NT2/D1 (cell line): Measurements from ENCODE around the gene GDI2.
"Not testable (repeated sequence)": the region's sequence is repeated elsewhere in the genome, so short reads cannot be mapped to it uniquely, and the experiment has no call there.

ENCODE experiments used
- DNase-seq: peaks from one replicate; pipeline ENCODE4 v3.0.0-alpha.2; 2011; ENCODE audit warnings: low read depth, low spot score
- H3K27me3 ChIP-seq: 2 replicates; pipeline ENCODE4 v1.6.0; 2011; ENCODE audit warnings: mild to moderate bottlenecking; ENCODE audit not compliant: insufficient read length, insufficient read depth
- H3K36me3 ChIP-seq: 2 replicates; pipeline ENCODE4 v1.6.1; 2011; ENCODE audit warnings: mild to moderate bottlenecking, low read length, mixed read lengths; ENCODE audit not compliant: insufficient read depth, insufficient read length
- H3K4me1 ChIP-seq: 2 replicates; pipeline ENCODE4 v1.5.1; 2011; ENCODE audit not compliant: insufficient read depth, insufficient read length
- H3K4me3 ChIP-seq: 2 replicates; pipeline ENCODE4 v1.5.1; 2011; ENCODE audit warnings: low read depth; ENCODE audit not compliant: insufficient read length
- H3K9ac ChIP-seq: 2 replicates; pipeline ENCODE4 v1.6.0; 2011; ENCODE audit warnings: low read depth; ENCODE audit not compliant: insufficient read length
- H3K9me3 ChIP-seq: 2 replicates; pipeline ENCODE4 v1.5.1; 2011; ENCODE audit warnings: mild to moderate bottlenecking, low read length; ENCODE audit not compliant: insufficient read depth
- SUZ12 ChIP-seq: IDR thresholded peaks from 2 replicates; pipeline ENCODE4 v1.6.1; 2011; ENCODE audit not compliant: insufficient read length, insufficient read depth; ENCODE audit errors: extremely low read depth
- YY1 ChIP-seq: IDR thresholded peaks from 2 replicates; pipeline ENCODE4 v1.6.1; 2011; ENCODE audit not compliant: insufficient read length, insufficient read depth
- ZNF274 ChIP-seq: IDR thresholded peaks from 2 replicates; pipeline ENCODE4 v1.6.1; 2011; ENCODE audit warnings: mild to moderate bottlenecking, low read depth, low read length

Gene GDI2

DNA sequence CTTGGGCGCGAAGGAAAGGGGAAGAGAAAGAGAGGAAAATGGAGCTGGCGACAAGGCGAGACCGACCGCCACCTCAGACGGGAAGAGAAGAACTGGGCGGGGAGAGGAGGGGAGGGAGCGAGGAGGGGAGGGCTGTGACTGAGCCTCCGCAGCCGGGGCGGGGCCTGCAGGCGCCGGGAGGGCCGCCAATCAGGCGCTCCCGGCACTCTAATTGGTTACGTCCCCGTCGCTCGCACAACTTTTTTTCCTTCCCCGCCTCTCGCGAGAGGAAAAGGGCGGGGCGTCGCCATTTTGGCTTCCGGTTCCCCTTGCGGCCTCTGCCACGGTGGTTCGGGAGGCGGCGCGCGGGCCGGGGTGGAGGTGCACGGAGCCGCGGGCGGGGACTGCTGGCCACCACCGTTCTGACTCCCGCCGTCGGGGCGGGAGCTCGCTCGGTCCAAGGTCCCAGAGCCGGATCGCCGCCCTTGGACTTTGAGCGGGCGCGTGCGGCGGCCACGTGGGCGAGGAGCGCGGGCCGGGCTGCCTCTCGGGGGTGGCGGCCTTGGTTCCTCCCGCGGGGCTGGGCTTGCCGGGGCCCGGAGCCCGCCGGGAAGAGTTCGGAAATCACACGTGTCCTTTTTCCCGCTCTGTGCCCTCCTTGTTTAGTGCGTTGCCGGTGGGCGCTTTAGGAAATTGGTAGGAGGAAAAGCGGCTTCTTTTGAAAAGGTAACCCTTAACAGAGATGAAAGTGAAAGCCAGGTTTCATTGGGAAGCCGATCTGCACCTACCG lies at the start of gene GDI2:
GDI2 (minus strand) TSS at position 94 of the 769 bp plus-strand sequence. CDS start 176 bp downstream, outside the sequence.
- Histone ChIP-seq H3K27me3 (no peaks in the 10 kb centered on the region), H3K9ac (peak within 1 kb of the TSS; percentile 95), H3K4me1 (no peaks in the 10 kb centered on the region), H3K4me3 (peak within 1 kb of the TSS; percentile 82), H3K9me3 (no peaks in the 10 kb centered on the region), H3K36me3 (peaks cover 16% of the 10 kb centered on the region)
- peak; percentile 83 for DNase-seq
- TF ChIP-seq YY1 (peak; percentile 52), SUZ12 (no peak), ZNF274 (no peak)

DNA sequence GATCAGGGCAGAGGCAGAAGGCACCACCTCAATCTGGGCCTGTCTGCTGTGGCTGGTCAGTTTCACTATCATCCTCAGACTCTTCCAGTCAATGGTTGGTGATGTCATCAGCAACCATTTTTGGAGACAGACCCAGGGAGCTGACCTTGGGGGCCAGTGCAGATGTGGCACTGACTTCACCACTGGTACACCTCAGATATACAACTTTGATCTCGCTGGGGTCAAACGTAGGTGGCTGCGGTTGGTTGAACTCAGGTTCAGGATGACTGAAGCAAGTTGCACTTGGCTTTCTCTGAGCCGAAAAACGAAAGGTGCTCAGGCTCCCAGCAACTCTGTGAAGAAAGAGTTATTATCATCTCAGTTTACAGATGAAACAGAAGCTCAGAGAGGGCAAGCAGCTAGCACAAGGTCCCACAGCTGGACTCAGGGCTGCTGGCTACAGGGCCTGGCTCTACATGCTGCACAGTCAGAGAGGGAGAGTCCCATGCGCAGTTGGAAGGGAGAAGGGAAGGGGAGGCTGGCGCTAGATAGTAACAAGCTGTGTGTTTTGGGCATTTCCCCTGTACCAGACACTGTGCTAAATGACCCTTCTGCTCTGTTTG lies 49.2 kb upstream of the GDI2 start:
- H3K4me1 ChIP-seq, result no peaks in the 10 kb centered on the region
- no peaks in the 10 kb centered on the region for H3K27me3 ChIP-seq
- no peak overlapping the region for H3K9ac ChIP-seq
- no peaks in the 10 kb centered on the region; the same call in 1 of the 2 replicates for H3K9me3 ChIP-seq
- peaks cover 7% of the 10 kb centered on the region for H3K36me3 ChIP-seq
- no peak overlapping the region for H3K4me3 ChIP-seq
- no peak for DNase-seq
- TF ChIP-seq ZNF274 (no peak), YY1 (no peak), SUZ12 (no peak)

DNA sequence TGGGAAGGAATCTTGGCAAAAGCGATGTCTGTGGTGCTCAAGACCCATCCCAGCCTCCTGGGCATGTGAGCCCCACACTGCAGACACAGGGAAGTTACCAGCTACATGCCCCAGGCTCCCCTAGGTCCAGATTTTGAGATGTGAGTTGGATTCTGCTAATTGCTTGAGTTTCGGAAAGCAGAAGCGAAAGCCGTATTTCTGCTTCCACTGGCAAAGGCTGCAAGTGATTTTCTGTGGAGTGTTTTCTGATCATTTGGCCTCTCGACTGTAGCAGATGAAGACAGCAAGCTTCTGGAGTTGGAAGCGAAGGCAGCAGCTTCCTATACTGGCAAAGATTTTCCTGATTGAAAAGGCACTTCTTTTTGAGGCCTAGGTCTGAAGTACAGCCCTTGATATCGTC lies 46.8 kb upstream of the GDI2 start:
- no peaks in the 10 kb centered on the region for H3K4me1 ChIP-seq
- H3K4me3 ChIP-seq, result no peak overlapping the region
- H3K27me3 ChIP-seq, result no peaks in the 10 kb centered on the region
- H3K36me3 ChIP-seq, result peaks cover 7% of the 10 kb centered on the region
- no peaks in the 10 kb centered on the region; the same call in 1 of the 2 replicates for H3K9me3 ChIP-seq
- TF ChIP-seq SUZ12 (no peak), ZNF274 (no peak), YY1 (no peak)
- DNase-seq, result no peak
- H3K9ac ChIP-seq, result no peak overlapping the region

DNA sequence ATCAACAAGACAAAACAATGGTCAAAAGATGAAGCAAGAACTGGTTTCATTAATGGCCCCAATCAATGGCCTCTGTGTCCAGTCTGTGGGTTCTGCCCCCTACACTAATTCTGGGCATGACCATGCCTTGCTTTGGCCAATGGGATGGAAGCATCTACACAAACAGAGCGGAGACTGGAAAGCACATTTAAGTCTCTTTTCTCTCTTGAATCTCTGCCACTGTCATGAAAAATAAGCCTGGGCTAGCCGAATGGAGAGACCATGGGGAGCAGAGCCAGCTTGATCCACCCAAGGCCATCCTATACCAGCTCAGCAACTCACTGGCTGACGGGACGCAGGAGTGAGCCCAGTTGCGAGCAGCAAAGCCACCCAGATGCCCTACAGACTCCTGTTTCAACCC lies 45.6 kb upstream of the GDI2 start:
- no peaks in the 10 kb centered on the region for H3K27me3 ChIP-seq
- H3K9me3 ChIP-seq, result no peaks in the 10 kb centered on the region; the same call in 1 of the 2 replicates
- no peaks in the 10 kb centered on the region for H3K4me1 ChIP-seq
- TF ChIP-seq SUZ12, result no peak
- TF ChIP-seq YY1, result no peak
- no peak for TF ChIP-seq ZNF274
- no peak overlapping the region for H3K4me3 ChIP-seq
- no peak overlapping the region for H3K9ac ChIP-seq
- H3K36me3 ChIP-seq, result peaks cover 7% of the 10 kb centered on the region
- DNase-seq, result no peak

DNA sequence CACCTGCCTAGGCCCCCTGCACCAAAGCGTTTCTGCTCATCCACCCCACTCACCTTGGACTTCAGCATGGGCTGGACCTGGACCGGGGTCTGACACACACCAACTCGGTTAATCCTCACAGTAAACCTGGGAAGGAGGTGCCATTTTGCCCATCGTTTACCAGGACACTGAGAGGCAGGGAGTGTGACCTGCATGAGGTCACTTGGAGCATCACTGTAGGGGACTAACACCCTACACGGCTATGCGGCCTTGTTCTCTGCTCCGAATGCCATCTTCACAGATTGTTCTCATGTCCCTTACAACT lies 43.4 kb upstream of the GDI2 start:
- Histone ChIP-seq H3K27me3 (no peaks in the 10 kb centered on the region), H3K4me1 (no peaks in the 10 kb centered on the region), H3K4me3 (no peak overlapping the region), H3K9me3 (no peaks in the 10 kb centered on the region), H3K36me3 (no peaks in the 10 kb centered on the region), H3K9ac (no peak overlapping the region)
- TF ChIP-seq YY1 (no peak), ZNF274 (no peak), SUZ12 (no peak)
- DNase-seq, result no peak

DNA sequence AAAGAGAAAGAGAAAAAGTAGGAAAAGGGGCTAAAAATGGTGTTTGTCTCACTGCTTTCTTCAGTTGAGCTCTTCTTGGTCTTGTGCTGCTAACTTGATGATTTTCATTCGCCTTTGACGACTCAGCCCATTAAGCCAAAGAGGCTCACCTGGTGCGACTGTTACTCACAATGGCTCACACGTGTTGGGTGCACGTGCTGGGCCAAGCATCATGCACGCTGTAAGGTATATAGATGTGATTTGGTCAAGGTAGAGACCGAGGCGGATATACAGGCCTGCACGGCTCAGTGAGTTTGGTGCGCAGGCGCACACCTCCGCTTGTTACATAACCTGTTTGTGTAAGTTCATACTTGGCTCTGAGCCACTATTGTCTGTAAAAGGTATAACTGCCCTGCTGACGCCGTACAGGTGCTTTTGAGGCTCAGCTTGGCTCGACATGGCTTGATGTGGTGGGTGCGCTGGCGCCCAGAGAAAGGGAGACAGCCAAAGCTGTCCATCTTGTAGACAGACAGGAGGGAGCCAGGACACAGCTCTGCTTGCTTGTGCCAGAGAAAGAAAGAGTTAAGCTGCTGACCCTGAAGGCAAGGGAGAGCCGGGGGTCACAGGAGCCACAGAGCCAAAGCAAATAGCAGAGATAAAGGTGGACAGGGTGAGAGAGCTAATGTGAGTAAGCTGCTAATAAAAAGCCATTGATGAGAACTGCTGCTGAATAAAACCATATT lies 42.9 kb upstream of the GDI2 start:
- no peak for DNase-seq
- TF ChIP-seq SUZ12 (no peak), ZNF274 (no peak), YY1 (no peak)
- Histone ChIP-seq H3K4me1 (no peaks in the 10 kb centered on the region), H3K9me3 (no peaks in the 10 kb centered on the region), H3K36me3 (no peaks in the 10 kb centered on the region), H3K4me3 (no peak overlapping the region), H3K27me3 (no peaks in the 10 kb centered on the region), H3K9ac (no peak overlapping the region)

DNA sequence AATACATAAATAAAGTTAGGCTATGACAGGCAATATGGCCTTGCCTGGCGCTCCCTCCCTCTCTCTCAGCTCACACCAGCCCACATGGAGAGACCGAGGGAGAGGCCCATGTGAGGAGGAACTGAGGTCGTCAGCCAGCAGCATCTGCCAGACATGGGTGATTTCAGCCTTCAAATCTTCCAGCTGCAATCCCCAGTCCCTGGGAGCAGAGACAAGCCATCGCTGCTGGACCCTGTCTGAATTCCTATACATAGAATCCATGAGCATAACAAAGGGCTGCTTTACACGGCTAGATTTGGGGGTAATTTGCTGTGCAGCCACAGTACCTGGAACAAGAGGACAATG lies 40.9 kb upstream of the GDI2 start:
- no peak for DNase-seq
- Histone ChIP-seq H3K9ac (no peak overlapping the region), H3K36me3 (no peaks in the 10 kb centered on the region), H3K4me3 (no peak overlapping the region), H3K9me3 (no peaks in the 10 kb centered on the region), H3K27me3 (no peaks in the 10 kb centered on the region), H3K4me1 (no peaks in the 10 kb centered on the region)
- no peak for TF ChIP-seq ZNF274
- no peak for TF ChIP-seq SUZ12
- TF ChIP-seq YY1, result no peak

DNA sequence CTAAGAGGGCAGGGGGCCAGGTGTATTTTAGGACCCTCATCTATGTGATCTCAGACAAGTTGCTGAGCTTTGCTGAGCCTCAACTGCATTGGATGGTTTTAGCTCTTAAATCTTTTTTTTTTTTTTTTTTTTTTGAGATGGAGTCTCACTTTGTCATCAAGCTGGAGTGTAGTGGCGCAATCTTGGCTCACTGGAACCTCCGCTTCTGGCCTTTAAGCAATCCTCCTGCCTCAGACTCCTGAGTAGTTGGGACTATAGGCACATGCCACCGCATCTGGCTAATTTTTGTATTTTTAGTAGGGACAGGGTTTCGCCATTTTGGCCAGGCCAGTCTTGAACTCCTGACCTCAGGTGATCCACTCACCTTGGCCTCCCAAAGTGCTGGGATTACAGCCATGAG lies 33.4 kb upstream of the GDI2 start:
- not testable (repeated sequence) for H3K27me3 ChIP-seq, H3K9me3 ChIP-seq, H3K36me3 ChIP-seq, H3K4me3 ChIP-seq, DNase-seq, H3K9ac ChIP-seq, H3K4me1 ChIP-seq
